Choroid plexus epithelial cell (primary cell): ENCODE measurements around the gene FRYL.

Experiments used
- DNase-seq: peaks from one replicate; pipeline ENCODE4 v3.0.0-alpha.2; 2010; ENCODE audit warnings: low read depth
- H3K4me3 ChIP-seq: 2 replicates; pipeline ENCODE4 v1.5.1; 2011; ENCODE audit warnings: low read depth, mild to moderate bottlenecking, control low read depth, low read length, moderate library complexity
- CTCF ChIP-seq: conservative IDR thresholded peaks from 2 replicates; pipeline ENCODE4 v1.5.1; 2011; ENCODE audit warnings: low read depth, mild to moderate bottlenecking, control low read depth, inconsistent platforms, low read length, moderate library complexity

FRYL gene

GRCh38 chr4:48694824-48695223, 85.3 kb downstream of the FRYL start:
- DNase-seq = no peak
- no peak for TF ChIP-seq CTCF
- H3K4me3 ChIP-seq = no peak overlapping the region

- no peak overlapping the region for H3K4me3 ChIP-seq
- DNase-seq = no peak
- no peak for TF ChIP-seq CTCF
These were observed 86.1 kb downstream of the FRYL start for GRCh38 chr4:48693856-48694574.

- no peak for TF ChIP-seq CTCF
- no peak overlapping the region for H3K4me3 ChIP-seq
- peak; percentile 55 for DNase-seq
These were observed 87.2 kb downstream of the FRYL start for GRCh38 chr4:48692897-48693296.

GRCh38 chr4:48692044-48692443, 88.0 kb downstream of the FRYL start:
- no peak overlapping the region for H3K4me3 ChIP-seq
- TF ChIP-seq CTCF = no peak
- no peak for DNase-seq

- H3K4me3 ChIP-seq = no peak overlapping the region
- no peak for DNase-seq
- no peak for TF ChIP-seq CTCF
These were observed 91.1 kb downstream of the FRYL start for GRCh38 chr4:48688953-48689352.

- DNase-seq = no peak
- no peak for TF ChIP-seq CTCF
- H3K4me3 ChIP-seq = no peak overlapping the region
These were observed 92.6 kb downstream of the FRYL start for GRCh38 chr4:48687313-48688051.

- DNase-seq = no peak
- H3K4me3 ChIP-seq = no peak overlapping the region
- no peak for TF ChIP-seq CTCF
These were observed 93.7 kb downstream of the FRYL start for GRCh38 chr4:48686369-48686768.
